Iris pigment epithelial cell (primary cell): ENCODE results near the gene MAP2K3.
"Not testable (repeated sequence)": the region's sequence is repeated elsewhere in the genome, so short reads cannot be mapped to it uniquely, and the experiment has no call there.

Experiments
- DNase-seq: peaks from one replicate; pipeline ENCODE4 v3.0.0-alpha.2; 2011; ENCODE audit warnings: low read depth

Gene MAP2K3

GRCh38 chr17:21310766-21311602, 26.5 kb downstream of the MAP2K3 start:
- not testable (repeated sequence) for DNase-seq

GRCh38 chr17:21313320-21313719, 28.8 kb downstream of the MAP2K3 start:
- DNase-seq: no peak

DNA sequence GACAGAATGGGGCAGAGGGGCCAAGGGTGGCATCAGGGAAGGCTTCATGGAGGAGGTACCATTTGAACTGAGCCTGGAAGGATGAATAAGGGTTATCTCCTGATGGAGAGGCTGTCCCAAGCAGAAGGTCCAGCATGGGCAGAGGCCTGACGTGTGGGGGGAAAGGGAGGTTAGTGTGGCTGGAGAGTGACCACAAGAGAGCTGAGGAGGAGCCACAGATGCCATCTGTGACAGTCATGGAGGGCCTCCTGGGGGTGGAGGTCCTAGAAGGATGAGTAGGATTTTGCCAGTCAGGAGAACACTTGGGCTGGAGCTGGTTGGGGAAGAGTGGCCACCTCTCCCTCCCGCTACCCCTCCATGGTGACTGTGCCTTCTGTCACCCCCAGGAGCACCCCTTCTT, 29.2 kb downstream of the MAP2K3 start:
- not testable (repeated sequence) for DNase-seq

DNA sequence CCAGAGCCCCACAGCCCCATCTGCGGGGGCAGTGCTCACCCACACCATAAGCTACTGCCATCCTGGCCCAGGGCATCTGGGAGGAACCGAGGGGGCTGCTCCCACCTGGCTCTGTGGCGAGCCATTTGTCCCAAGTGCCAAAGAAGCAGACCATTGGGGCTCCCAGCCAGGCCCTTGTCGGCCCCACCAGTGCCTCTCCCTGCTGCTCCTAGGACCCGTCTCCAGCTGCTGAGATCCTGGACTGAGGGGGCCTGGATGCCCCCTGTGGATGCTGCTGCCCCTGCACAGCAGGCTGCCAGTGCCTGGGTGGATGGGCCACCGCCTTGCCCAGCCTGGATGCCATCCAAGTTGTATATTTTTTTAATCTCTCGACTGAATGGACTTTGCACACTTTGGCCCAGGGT, 29.8 kb downstream of the MAP2K3 start:
- not testable (repeated sequence) for DNase-seq

DNA sequence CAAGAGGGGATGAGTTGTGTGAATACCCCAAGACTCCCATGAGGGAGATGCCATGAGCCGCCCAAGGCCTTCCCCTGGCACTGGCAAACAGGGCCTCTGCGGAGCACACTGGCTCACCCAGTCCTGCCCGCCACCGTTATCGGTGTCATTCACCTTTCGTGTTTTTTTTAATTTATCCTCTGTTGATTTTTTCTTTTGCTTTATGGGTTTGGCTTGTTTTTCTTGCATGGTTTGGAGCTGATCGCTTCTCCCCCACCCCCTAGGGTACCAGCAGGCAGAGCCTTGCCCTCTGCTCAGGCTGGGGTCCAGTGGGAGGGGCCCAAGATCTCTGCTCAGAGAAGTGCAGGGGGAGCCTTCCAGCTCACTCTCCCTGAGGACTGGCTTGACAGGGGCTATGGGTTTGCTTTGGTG, 30.2 kb downstream of the MAP2K3 start:
- DNase-seq: not testable (repeated sequence)

- DNase-seq: not testable (repeated sequence)
These were observed 30.9 kb downstream of the MAP2K3 start for GRCh38 chr17:21315246-21316000.

DNA sequence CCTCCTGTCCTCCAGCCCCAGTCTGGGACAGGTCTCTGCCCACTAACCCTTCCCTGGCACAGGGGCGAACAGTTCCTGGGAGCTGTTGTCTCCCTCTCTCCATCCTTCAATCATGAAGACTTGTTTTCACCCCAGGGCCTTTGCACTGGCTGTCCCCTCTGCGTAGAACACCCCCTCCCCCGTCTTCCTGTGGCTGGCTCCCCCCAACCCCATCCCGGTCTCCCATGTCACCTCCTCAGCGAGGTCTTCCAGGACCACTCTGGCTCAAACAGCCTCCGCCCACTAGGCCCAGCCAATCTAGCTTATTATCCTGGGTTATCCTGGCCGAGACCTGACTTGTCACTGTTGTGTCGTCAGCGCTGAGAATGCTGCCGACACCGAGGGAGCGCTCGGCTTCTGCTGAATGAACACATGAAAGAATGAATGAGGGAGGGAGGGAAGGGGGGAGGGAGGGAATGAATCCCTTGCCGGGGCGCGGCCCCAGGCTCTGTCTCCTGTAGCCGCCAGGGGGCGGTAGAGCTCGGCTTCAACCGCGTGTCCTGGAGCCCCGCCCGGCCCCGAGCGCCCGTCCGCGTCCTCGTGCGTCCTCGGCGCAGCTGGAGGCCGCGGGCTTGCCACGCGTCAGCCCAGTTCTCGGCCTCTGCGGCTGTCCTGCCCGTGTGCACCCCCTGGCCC, 31.8 kb downstream of the MAP2K3 start:
- DNase-seq: not testable (repeated sequence)

DNA sequence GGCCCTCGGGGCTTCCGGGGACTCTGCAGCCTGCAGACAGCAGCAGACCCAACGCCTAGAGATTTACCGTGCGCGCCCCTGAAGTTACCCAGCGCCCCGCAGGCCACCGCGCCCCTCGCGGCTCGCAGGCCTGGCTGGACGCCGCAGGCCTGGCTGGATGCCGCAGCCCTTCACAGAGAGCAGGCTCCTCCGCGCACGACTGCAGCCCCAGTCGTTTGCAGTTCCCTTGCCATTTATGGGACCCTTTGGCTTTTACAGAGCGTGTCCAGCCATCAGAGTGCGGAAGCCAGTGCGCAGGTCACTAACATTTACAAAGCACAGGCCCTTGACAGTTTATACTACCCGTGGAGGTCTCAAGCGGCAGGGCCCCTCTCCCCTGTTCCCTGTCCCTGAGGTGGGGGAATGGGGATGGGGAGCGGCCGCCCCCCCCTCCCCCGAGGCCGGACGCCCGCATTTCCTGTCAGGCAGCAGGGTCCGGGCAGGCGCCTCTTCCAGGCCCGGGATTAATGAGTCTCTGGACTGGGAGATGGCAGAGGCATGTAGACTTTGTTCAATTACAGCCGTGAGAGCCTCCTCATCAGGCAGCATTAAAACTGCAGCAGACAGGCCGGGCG, 32.5 kb downstream of the MAP2K3 start:
- DNase-seq: not testable (repeated sequence)

DNA sequence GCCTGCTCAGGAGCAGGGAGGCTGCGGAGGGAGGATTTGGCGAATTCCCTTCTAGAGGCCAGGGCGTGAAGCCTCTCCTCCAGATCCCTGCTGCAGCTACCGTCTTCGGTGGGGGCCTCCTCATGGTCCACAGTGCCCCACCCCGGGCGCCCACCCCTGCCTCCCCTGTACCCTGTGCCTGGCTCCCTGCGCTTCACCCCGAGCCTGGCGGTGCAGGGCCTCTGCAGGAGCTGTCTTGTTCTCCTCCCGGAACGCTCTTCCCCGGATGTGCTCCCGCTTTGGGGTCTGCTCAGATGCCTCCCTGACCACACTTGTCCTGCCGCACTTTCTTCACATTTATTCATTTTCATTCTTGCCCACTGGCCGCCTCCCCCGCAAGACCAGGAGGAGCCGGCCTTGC, 33.3 kb downstream of the MAP2K3 start:
- DNase-seq: not testable (repeated sequence)

- no peak for DNase-seq
These were observed 33.9 kb downstream of the MAP2K3 start for GRCh38 chr17:21318439-21318838.

DNA sequence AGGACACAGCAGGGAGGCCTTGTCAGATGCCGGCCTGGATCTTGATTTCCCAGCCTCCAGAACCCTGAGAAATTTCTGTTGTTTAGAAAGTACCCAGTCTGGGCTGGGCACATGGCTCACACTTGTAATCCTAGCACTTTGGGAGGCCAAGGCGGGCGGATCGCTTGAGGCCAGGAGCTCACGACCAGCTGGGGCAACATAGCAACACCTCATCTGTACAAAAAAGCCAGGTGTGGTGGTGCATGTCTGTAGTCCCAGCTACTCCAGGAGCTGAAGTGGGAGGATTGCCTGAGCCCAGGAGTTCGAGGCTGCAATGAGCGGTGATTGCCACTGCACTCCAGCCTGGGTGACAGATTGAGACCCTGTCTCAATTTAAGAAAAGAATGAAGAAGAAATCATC, 34.3 kb downstream of the MAP2K3 start:
- not testable (repeated sequence) for DNase-seq

- DNase-seq: not testable (repeated sequence)
These were observed 34.7 kb downstream of the MAP2K3 start for GRCh38 chr17:21319256-21319655.

GRCh38 chr17:21319686-21320375, 35.3 kb downstream of the MAP2K3 start:
- DNase-seq: not testable (repeated sequence)

GRCh38 chr17:21320430-21320829, 35.9 kb downstream of the MAP2K3 start:
- DNase-seq: not testable (repeated sequence)

GRCh38 chr17:21321061-21321460, 36.5 kb downstream of the MAP2K3 start:
- not testable (repeated sequence) for DNase-seq

GRCh38 chr17:21321744-21322191, 37.3 kb downstream of the MAP2K3 start:
- DNase-seq: not testable (repeated sequence)

DNA sequence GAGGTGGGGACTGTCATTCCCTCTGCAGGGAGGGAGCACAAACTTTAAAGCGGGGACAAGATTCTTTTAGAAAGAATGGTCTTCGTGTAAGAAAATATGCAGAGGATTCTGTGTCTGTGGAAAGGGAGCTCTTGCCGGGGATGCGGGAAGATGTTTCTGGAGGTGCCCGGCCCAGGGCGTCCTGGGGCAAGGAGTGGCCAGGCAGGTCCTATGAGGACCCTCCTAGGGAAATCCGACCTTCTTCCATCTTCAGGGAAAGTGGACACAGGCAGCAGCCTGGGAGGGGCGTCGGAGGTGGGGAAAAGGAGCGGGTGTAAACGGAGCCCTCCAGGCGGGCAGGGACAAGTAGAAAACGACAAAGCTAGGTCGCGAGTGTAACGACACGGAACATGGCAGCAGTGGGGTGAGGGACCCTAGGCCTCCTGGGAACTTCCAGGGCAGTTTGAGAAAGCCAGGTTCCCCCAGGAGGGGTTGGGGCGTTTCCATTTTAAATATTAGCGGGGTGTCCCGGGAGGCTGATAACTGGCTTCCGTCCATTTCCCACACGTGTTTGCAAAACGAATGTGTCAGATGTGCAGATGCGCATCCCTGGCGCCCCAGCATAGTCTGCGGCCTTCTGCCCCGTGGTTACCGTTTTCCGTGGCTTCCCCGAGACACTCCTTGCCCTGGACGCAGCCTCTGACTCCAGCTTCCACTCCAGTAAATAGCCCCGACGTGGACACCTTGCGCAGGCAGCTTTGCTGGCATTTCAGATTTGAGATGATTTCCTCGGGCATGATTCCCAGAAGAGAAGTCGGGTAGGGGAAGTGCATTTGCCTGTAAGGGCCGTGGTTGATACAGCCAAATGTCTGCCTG, 39.0 kb downstream of the MAP2K3 start:
- DNase-seq: not testable (repeated sequence)

- not testable (repeated sequence) for DNase-seq
These were observed 40.2 kb downstream of the MAP2K3 start for GRCh38 chr17:21324741-21325140.

GRCh38 chr17:21327921-21328320, 43.4 kb downstream of the MAP2K3 start:
- not testable (repeated sequence) for DNase-seq

- not testable (repeated sequence) for DNase-seq
These were observed 44.3 kb downstream of the MAP2K3 start for GRCh38 chr17:21328778-21329177.
